ENCODE results near the gene UBASH3B. TPM values are rescaled to one million over a fixed set of nuclear protein-coding genes. Genes with fewer than 3 reads are reported as not detected.

Gene UBASH3B
- total RNA-seq, 1 donor from 2014 or later, result 4.2 TPM

DNA sequence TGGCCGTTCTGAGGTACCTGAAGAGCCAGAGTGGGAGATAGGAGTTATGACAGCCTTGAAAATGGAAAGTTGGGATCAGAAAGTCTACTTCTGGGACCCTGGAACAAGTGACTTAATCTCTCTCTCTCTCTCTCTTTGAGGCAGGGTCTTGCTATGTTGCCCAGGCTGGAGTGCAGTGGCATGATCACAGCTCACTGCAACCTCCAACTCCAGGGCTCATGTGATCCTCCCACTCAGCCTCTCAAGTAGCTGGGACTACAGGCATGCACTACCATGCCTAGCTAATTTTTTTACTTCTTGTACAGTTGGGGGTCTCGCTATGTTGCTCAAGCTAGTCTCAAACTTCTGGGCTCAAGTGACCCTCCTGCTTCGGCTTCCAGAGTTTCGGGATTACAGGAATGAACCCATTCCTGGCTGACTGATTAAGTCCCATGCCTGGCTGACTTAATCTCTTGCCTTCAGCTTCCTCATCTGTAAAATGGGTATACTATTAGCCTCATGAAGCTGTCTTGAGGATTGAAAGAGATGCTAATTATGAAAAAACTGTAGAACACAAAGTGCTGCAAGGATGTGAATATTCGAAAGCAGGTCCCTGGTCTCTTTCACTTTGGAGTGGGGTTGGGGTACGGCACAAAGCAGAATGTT, 87.7 kb downstream of the UBASH3B start:
- intact Hi-C loops (cut with DNase I), result no loop called here
- peak; percentile 6 for DNase-seq (ENCODE audit: low spot score)

DNA sequence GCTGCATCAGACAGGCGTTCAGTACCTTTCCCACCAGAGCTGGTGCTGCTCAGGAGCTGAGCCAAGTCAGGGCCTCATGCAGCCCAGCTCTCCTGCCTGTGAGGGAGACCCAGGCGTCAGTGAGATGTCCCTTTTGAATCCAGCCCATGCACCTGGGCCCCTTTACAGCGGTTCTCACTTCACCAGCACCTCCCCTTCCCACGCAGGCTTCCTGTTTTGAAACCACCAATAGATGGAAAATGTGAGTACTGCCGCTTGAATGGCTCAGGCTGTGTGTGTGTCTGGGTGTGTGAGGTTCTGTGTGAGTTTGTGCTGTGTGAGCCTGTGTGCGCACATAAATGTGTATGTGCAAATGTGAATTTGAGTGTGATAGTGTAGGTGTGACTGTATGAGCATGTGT, 88.4 kb downstream of the UBASH3B start:
- intact Hi-C loops (cut with DNase I), result no loop called here
- DNase-seq (ENCODE audit: low spot score), result peak; percentile 75

DNA sequence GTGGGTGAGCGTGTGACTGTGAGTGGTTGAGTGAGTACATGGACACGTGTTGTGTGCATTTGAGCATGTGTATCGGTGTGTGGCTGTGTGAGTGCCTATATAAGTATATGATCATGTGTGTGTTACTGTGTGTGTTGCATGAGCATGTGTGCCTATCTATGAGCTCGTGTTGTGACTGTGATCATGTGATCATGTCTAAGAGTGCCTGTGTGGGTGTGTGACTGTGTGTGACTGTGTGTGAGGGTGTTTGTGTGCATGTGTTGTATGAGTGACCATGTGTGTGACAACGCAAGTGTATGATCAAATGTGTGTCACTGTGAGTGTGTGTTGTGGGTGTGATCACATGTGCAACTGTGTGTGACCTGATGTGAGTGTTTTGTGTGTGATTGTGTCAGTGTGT, 88.8 kb downstream of the UBASH3B start:
- intact Hi-C loops (cut with DNase I), result no loop called here
- no peak for DNase-seq (ENCODE audit: low spot score)

DNA sequence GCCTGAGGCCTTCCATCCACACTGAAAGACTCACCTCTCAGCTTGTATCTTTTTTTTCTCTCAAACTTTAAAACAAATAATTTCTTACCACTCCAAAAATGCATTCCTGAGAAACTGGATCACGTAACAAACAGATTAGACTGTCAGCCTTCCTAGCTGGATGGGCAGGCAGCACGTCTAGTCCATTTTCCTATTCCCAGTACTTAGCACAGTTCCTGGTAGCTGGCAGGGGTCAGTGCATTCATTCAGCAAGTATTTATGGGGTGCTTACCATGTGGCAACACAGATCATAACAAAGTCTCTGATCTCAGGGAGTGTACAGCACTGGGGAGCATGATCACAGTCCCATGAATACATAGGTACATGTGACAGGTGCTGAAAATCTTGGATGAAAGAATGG, 89.6 kb downstream of the UBASH3B start:
- DNase-seq (ENCODE audit: low spot score), result peak; percentile 15
- intact Hi-C loops (cut with DNase I), result no loop called here

DNA sequence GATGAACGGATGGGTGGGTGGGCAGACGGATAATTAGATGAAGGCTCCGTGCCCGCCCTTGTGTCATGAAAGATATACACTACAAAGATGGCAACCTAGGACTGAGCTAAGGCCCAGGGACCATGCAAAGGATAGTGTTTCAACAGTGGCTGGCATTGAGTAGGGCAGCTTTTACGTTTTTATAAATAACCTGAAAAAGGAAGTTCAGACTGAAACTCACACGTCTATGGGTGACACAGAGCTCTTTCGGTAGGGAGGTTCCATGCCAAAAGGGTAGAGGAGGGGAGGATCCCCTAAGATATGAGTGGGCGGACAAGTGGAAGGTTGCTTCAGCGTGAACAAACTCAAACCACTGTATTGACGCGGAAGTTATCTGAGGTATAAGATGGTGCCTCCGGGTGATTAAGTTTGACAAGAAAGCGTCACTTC, 90.5 kb downstream of the UBASH3B start:
- peak; percentile 10 for DNase-seq (ENCODE audit: low spot score)
- intact Hi-C loops (cut with DNase I), result no loop called here

DNA sequence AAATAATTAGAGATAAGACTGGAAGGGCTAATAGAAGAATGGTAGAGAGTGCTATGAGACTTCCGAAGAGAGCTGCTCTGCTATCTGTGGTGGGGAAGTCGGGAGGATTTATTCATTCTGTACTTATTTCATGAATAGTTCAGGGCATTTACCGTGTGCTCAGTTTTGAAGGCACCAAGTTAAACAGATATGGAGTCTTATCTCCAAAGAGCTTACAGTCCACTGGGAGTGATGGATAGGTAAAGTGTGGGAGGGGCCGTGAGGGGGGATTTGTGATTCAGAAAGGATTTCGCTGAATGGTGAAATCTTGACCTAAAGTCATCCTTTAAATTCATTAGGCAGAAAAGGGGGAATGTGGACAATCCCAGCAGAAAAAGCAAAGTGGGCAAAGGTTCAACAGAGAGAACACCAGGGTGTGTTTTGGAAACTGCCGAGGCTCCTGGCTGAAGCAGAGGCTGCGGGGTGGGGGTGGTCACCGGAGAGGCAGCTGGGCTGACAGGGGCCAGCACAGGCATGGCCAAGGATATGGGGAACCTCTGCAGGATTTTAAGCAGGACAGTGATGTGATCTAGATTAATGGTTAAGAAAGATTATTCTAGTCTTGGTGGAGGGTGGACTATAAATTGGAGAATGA, 91.2 kb downstream of the UBASH3B start:
- intact Hi-C loops (cut with DNase I), result no loop called here
- DNase-seq (ENCODE audit: low spot score), result no peak

DNA sequence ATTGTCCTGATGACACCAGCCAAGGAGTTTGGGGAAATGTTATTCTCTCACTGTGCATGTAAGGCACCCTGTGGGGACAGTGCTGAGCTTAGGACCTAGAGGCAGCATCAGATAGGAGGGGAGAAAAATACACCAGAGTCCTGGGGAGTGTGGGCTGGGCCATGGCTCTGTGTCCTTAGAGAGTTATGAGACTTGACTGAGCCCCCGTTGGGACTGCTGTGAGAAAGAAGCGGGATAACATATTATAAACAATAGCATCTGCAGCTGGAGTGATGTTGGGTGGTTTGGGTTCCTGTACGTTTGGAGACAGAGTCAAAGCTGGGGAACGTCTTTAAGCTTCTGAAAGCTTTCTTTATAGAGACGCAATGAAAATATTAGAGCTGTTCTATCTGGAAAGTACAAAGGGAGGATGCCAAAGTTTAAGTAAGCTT, 91.8 kb downstream of the UBASH3B start:
- no peak for DNase-seq (ENCODE audit: low spot score)
- intact Hi-C loops (cut with DNase I), result no loop called here

DNA sequence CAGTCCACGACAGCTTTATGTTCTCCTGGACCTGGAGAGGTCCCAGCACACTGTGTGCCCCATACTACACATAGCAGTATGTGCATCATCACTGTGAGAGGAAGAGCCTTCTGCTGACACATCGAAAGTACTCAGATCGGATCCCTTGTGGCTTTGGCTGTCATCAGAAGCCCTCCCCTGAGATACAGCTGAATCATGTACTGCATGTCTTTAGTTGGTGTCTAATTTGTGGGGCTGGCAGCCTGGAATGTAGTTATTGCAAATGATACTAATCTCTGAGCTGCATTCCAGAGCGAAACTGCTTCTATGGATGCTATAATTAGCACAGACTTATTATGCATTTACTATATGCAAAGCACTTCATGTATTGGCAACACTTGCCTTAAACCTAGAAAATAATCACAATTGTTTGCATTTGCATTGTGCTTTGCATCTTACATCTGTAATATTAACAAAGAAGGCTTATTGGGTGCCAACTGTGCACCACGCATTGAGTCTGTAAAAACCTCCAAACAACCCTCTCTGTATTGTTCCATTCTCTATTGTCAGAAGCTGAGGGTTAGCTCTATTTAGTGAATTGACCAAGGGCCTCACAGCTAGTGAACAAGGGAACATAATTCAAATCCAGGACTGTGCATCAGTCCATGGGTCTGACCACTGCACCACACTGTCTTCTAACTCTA, 93.6 kb downstream of the UBASH3B start:
- intact Hi-C loops (cut with DNase I), result no loop called here

DNA sequence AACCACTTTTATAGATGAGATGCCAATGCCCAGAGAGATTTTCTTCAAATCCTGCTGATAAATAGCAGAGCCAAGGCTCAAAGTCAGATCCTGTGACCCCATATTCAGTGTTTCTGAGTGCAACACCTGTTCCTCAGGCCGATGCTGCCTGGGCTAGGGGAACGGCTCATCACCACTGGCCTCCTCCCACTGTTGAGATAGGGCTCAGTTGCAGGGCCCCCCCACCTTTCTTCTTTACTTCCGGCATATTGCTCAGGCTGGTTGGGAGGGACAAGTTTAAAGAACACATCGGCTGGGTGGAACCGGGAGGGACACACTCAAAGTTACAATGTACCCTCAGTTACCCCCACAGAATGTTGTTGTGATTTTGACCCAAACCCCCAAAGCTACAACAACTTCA, 94.5 kb downstream of the UBASH3B start:
- no peak for DNase-seq (ENCODE audit: low spot score)
- intact Hi-C loops (cut with DNase I), result no loop called here

More for the DNA sequence above, 93.6 kb downstream of the UBASH3B start:
- DNase-seq (ENCODE audit: low spot score), result no peak

DNA sequence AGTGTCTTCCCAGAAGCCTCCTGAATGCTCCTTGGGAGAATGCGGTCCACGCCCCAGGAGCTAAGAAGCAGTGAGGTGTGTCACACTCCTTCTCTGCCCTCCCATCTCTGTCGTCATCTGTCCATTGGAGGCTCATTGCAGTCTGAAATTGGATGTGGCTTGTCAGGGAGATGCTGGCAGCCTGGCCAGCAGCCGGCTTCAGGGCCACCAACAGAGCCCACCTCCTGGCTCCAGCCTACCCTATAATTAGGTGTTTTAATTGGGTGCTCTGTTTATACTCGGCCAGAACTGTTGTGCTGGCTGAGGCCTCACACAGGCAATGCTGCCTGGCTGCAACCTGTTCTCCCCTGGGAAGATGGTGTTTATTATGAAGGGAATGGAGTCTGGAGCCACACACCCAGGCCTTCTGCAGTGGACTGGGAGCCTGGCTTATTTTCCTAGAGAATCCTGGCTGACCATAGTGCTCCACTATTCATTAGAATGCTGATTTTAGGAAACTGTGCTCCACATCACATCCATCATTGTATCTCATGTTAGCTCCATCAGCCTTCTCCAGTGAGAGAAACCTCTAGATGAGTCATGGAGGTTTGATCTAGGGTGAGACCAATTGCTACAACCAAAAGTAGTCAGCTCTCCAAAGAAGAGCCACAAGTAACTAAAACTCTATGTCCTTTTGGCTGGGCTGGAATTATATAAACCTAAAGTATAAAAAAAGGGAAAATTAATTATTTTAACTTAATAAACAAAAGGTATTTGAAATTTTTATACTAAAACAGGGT, 96.0 kb downstream of the UBASH3B start:
- DNase-seq (ENCODE audit: low spot score), result no peak
- intact Hi-C loops (cut with DNase I), result no loop called here

DNA sequence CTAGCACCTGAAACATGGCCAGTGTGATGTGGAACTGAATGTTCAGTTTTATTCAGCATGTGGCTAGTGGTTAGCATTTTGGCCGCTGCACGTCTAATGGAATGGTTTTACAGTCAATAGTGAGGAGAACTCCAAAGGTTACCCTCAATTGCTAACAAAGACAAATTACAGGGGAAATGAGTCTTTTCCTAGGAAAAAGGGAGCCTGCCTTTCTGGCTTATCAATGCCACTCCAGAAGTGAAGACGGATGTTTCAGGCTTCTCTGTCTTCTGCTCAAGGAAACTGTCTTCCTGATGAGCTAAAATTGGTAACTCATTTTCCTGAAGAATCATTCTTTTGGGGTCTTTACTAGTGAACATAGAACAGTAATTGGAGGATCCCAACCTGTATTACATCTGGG, 98.5 kb downstream of the UBASH3B start:
- intact Hi-C loops (cut with DNase I), result no loop called here

DNA sequence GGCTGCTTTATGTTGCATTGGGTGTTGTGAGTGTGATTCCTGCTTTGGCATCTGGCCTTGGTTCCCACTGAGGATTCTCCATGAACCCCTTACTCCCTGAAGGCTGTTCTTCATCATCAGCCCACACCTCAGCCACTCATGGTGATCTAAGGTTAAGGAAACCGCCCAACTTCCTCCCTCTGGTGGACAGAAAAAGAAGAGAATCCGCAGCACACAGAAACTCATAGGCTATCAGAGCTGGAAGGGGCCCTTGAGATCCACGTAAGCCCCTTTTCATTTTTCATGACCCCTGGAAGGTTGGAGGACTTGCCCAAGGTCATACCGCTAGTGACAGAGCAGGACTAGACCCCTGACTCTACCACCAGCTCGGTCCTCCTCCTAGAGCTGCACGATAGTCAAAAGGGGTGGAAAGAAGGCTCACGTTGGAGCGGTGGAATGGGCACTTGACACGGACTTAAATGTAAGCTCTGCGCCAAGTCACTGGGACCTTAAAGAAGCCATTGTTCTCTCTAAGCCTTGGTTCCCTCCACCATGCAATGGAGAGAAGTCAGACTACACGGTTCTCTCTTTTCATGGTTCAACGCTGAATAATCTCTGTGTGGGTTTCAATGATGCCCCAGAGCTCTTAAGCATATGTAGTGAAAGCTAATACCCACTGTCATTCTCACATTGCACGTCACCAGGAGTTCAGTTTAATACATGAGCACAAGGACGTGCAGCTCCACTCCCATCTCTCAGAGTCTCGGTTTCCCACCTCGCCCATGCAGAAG, 99.2 kb downstream of the UBASH3B start:
- DNase-seq (ENCODE audit: low spot score), result no peak
- intact Hi-C loops (cut with DNase I), result no loop called here

More for the DNA sequence above, 98.5 kb downstream of the UBASH3B start:
- no peak for DNase-seq (ENCODE audit: low spot score)

DNA sequence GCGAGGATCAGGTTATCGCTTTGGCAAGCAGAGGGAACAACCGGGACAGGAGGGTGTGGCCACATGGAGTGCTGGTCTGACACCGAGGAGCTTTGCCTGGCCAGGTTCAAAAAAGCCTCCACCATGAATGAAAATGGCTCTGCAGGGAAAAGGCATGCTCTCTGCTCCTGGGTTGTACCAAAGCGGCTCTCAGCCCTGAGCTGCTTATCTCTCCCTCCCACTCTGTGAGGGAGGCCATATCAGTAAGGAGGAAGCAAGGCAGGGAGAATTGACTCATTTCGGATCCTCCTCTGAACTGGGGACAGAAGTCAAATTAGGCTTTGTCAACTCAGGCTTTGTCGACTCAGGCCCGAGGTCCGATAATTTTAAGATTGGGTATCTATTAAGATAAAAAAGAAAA, 99.9 kb downstream of the UBASH3B start:
- intact Hi-C loops (cut with DNase I), result no loop called here
- no peak for DNase-seq (ENCODE audit: low spot score)

DNA sequence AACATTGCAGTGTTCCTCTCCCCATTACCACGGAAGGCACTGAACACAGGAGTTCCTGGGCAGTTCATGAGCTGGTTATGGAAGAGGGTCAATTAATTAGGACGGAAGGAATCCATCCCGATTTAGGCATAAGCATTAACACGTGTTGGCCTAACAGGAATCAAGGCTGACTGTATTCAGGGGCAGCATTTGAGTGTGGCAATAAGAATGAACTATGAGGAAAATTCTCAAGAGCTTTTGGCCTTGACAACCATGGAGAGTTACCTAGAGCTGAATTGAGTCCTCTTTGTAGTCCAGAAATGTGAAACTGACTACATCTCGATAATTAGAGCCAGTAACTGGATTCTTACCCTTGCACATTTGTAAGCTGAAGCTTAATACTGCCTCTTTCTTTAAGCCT, 100.4 kb downstream of the UBASH3B start:
- no peak for DNase-seq (ENCODE audit: low spot score)
- intact Hi-C loops (cut with DNase I), result no loop called here

DNA sequence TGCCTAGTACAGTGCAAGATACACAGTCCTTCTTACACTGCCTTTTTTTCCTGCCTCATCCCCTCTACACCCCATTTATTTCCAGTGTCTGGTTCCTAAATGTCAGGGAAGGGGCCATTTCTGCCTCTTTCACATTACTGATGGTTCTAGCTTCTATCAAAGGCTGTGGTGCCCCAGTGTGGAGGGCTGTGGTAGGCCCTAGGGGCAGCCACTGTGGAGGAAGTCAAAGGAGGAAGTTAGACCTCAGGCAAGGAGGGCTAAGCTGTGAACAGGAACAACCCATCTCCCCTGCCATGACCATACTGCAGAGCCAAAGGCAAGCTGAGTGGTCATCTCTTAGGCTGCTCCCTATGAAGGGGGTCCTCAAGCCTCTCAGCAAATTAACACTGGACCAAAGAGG, 100.9 kb downstream of the UBASH3B start:
- intact Hi-C loops (cut with DNase I), result no loop called here
- no peak for DNase-seq (ENCODE audit: low spot score)

DNA sequence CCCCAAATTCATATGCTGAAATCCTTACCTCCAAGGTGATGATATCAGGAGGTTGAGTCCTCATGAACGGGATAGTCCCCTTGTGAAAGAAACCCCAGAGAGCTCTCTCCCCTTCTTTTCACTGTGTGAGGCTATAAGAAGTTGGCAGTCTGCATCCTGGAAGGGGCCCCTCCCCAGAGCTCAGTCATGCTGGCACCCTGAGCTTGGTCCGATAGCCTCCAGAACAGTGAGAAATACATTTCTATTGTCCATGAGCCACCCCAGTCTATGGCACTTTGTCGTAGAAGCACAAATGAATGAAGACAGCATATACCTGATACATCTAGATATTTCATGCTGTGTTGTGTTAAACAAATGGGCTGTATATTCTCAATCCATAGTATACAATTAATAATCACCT, 101.7 kb downstream of the UBASH3B start:
- intact Hi-C loops (cut with DNase I), result no loop called here
- no peak for DNase-seq (ENCODE audit: low spot score)

DNA sequence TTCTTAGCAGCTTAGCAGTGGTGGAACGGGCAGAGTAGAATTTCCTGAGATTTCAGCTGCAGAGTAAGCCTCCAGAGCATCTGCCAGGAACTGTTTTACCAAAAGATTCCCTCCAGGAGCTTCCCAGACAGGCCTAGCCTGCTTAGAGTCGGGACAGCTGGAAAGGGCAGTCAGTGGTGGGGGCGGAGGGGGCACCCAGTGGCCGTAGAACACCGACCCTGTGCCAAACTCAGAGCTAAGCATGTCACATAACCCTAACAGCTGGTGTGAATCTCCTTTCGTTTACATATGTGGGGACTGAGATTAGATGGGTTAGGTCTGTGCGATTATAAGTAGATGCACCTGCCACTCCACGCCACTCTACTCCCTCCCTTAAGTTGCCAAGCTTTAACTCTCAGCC, 102.8 kb downstream of the UBASH3B start:
- intact Hi-C loops (cut with DNase I), result no loop called here

DNA sequence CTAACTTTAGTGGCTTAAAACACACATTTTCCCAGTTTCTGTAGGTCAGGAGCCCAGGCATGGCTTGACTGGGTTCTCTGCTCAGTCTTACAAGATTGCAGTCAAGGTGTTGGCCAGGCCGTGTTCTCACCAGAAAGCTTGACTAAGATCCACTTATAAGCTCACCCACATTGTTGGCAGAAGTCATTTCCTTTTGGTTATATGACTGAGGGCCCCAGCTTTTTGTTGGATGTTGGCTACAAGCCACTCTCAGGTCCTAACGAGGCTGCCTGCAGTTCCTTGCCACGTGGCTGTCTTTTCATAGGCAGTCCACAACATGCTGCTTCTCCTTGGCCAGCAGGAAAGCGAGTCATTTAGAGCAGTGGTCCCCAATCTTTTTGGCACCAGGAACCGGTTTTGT, 103.5 kb downstream of the UBASH3B start:
- intact Hi-C loops (cut with DNase I), result no loop called here
- DNase-seq (ENCODE audit: low spot score), result no peak

More for the DNA sequence above, 102.8 kb downstream of the UBASH3B start:
- no peak for DNase-seq (ENCODE audit: low spot score)

DNA sequence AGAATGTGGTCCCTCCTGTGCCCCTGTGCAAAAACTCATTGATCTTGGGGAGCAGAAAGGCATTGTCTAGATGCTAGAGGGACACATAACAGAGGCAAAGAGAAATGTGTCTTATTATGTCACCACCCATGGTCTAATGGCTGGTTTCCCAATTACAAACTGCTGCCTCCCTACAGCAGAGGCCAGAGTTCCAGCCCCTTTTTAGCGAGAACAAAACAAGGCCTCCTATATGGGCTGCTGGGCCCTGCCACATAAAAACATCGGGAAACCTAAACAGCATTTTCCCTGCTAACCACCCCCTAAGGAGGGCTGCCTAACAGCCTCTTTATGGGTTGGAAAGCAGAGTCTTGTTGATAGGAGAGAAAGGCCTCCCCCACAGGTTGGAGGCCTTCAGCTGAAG, 107.6 kb downstream of the UBASH3B start:
- DNase-seq (ENCODE audit: low spot score), result no peak
- intact Hi-C loops (cut with DNase I), result no loop called here
